Activated CD8-positive, alpha-beta memory T cell treated with anti-CD3 and anti-CD28 coated beads, Interleukin-2, amount 10 ng/mL, durations not matched to agents 7 days and 5 days (primary cell): ENCODE results near the gene BNC2. TPM values are rescaled to one million over a fixed set of nuclear protein-coding genes. Genes with fewer than 3 reads are reported as not detected.

ENCODE experiments used
- ATAC-seq: fragments of 150-1000 bp; cut with Tn5 transposase; one replicate; pipeline ENCODE4 v1.10.0; 2021; ENCODE audit warnings: moderate library complexity
- CTCF ChIA-PET: fragments of 350-600 bp; sonication (Branson Sonifier 250); formaldehyde crosslinking; loops from one replicate; lab custom pipeline; 2021; ENCODE audit warnings: antibody characterized with exemption; lab: Charles Lee
- DNase-seq: peaks from one replicate; pipeline ENCODE4 v3.0.0-alpha.2; 2020
- H3K27ac Mint-ChIP-seq: one replicate; pipeline ENCODE4 v1.8.0; 2021; ENCODE audit warnings: mild to moderate bottlenecking, mixed read lengths
- H3K27me3 Mint-ChIP-seq: one replicate; pipeline ENCODE4 v1.8.0; 2021; ENCODE audit warnings: mixed read lengths
- H3K36me3 Mint-ChIP-seq: one replicate; pipeline ENCODE4 v1.8.0; 2021; ENCODE audit warnings: mild to moderate bottlenecking, mixed read lengths
- H3K4me1 Mint-ChIP-seq: one replicate; pipeline ENCODE4 v1.8.0; 2021; ENCODE audit warnings: mixed read lengths
- H3K4me3 Mint-ChIP-seq: one replicate; pipeline ENCODE4 v1.8.0; 2021; ENCODE audit warnings: mild to moderate bottlenecking, moderate library complexity, mixed read lengths
- H3K9me3 Mint-ChIP-seq: one replicate; pipeline ENCODE4 v1.8.0; 2022; ENCODE audit warnings: low read depth, mixed read lengths
- total RNA-seq, 2 experiments: library from RNA; stranded (reverse); gene quantifications; one replicate each; pipeline ENCODE4 v1.2.3, GENCODE V29; 2021

Gene BNC2
- total RNA-seq, 2 experiments from 2014 or later: not detected

- DNase-seq (no peak), ATAC-seq (no peak)
- CTCF ChIA-PET: no interaction called here
- Mint-ChIP-seq H3K36me3 (no peaks in the 10 kb centered on the region), H3K9me3 (peaks cover 2% of the 10 kb centered on the region), H3K4me1 (no peaks in the 10 kb centered on the region), H3K27ac (no peak overlapping the region), H3K4me3 (no peak overlapping the region), H3K27me3 (no peaks in the 10 kb centered on the region)
These were observed 273.3 kb downstream of the BNC2 start for GRCh38 chr9:16597136-16597535.

GRCh38 chr9:16595227-16595626 lies 275.2 kb downstream of the BNC2 start:
- Mint-ChIP-seq H3K27me3 (no peaks in the 10 kb centered on the region), H3K36me3 (no peaks in the 10 kb centered on the region), H3K4me3 (no peak overlapping the region), H3K27ac (no peak overlapping the region), H3K9me3 (peaks cover 2% of the 10 kb centered on the region), H3K4me1 (no peaks in the 10 kb centered on the region)
- CTCF ChIA-PET: no interaction called here
- ATAC-seq: no peak
- DNase-seq: no peak

- Mint-ChIP-seq H3K4me1 (no peaks in the 10 kb centered on the region), H3K27me3 (no peaks in the 10 kb centered on the region), H3K27ac (no peak overlapping the region), H3K4me3 (no peak overlapping the region), H3K9me3 (peaks cover 2% of the 10 kb centered on the region), H3K36me3 (no peaks in the 10 kb centered on the region)
- no peak for ATAC-seq
- DNase-seq: no peak
- CTCF ChIA-PET: no interaction called here
These were observed 275.7 kb downstream of the BNC2 start for GRCh38 chr9:16594787-16595186.

- no peaks in the 10 kb centered on the region for H3K27me3 Mint-ChIP-seq
- H3K9me3 Mint-ChIP-seq: peaks cover 2% of the 10 kb centered on the region
- ATAC-seq (no peak), DNase-seq (no peak)
- CTCF ChIA-PET: no interaction called here
- H3K27ac Mint-ChIP-seq: no peak overlapping the region
- H3K4me3 Mint-ChIP-seq: no peak overlapping the region
- no peaks in the 10 kb centered on the region for H3K4me1 Mint-ChIP-seq
- no peaks in the 10 kb centered on the region for H3K36me3 Mint-ChIP-seq
These were observed 276.7 kb downstream of the BNC2 start for GRCh38 chr9:16593746-16594145.

- Mint-ChIP-seq H3K4me3 (no peak overlapping the region), H3K27me3 (no peaks in the 10 kb centered on the region), H3K4me1 (no peaks in the 10 kb centered on the region), H3K36me3 (no peaks in the 10 kb centered on the region), H3K9me3 (peaks cover 5% of the 10 kb centered on the region), H3K27ac (no peak overlapping the region)
- DNase-seq (no peak), ATAC-seq (no peak)
- CTCF ChIA-PET: no interaction called here
These were observed 279.4 kb downstream of the BNC2 start for GRCh38 chr9:16591092-16591491.

GRCh38 chr9:16585591-16585990 lies 284.9 kb downstream of the BNC2 start:
- Mint-ChIP-seq H3K9me3 (peaks cover 7% of the 10 kb centered on the region), H3K4me1 (no peaks in the 10 kb centered on the region), H3K27me3 (no peaks in the 10 kb centered on the region), H3K36me3 (no peaks in the 10 kb centered on the region), H3K4me3 (no peak overlapping the region), H3K27ac (no peak overlapping the region)
- ATAC-seq (no peak), DNase-seq (no peak)
- CTCF ChIA-PET: no interaction called here

GRCh38 chr9:16579872-16580432 lies 290.5 kb downstream of the BNC2 start:
- no peak overlapping the region for H3K4me3 Mint-ChIP-seq
- no peak overlapping the region for H3K27ac Mint-ChIP-seq
- DNase-seq (no peak), ATAC-seq (no peak)
- H3K4me1 Mint-ChIP-seq: no peaks in the 10 kb centered on the region
- H3K27me3 Mint-ChIP-seq: no peaks in the 10 kb centered on the region
- CTCF ChIA-PET: no interaction called here
- no peaks in the 10 kb centered on the region for H3K36me3 Mint-ChIP-seq
- H3K9me3 Mint-ChIP-seq: peaks cover 6% of the 10 kb centered on the region

GRCh38 chr9:16575986-16576245 lies 294.6 kb downstream of the BNC2 start:
- CTCF ChIA-PET: no interaction called here
- Mint-ChIP-seq H3K4me1 (no peaks in the 10 kb centered on the region), H3K27ac (no peak overlapping the region), H3K4me3 (no peak overlapping the region), H3K36me3 (no peaks in the 10 kb centered on the region), H3K27me3 (no peaks in the 10 kb centered on the region), H3K9me3 (peaks cover 3% of the 10 kb centered on the region)
- no peak for DNase-seq
- no peak for ATAC-seq

- CTCF ChIA-PET: no interaction called here
- Mint-ChIP-seq H3K36me3 (no peaks in the 10 kb centered on the region), H3K4me3 (no peak overlapping the region)
These were observed 295.1 kb downstream of the BNC2 start for GRCh38 chr9:16575142-16575985.

GRCh38 chr9:16572005-16572734 lies 298.3 kb downstream of the BNC2 start:
- H3K36me3 Mint-ChIP-seq: no peaks in the 10 kb centered on the region
- no peaks in the 10 kb centered on the region for H3K27me3 Mint-ChIP-seq
- CTCF ChIA-PET: no interaction called here
- ATAC-seq: no peak
- no peak for DNase-seq
- H3K27ac Mint-ChIP-seq: no peak overlapping the region
- no peak overlapping the region for H3K4me3 Mint-ChIP-seq
- H3K9me3 Mint-ChIP-seq: peaks cover 6% of the 10 kb centered on the region
- H3K4me1 Mint-ChIP-seq: no peaks in the 10 kb centered on the region

More at GRCh38 chr9:16575142-16575985, 295.1 kb downstream of the BNC2 start:
- DNase-seq: no peak
- no peak for ATAC-seq
- Mint-ChIP-seq H3K9me3 (peaks cover 3% of the 10 kb centered on the region), H3K27ac (no peak overlapping the region), H3K27me3 (no peaks in the 10 kb centered on the region), H3K4me1 (no peaks in the 10 kb centered on the region)

- Mint-ChIP-seq H3K27ac (no peak overlapping the region), H3K27me3 (no peaks in the 10 kb centered on the region), H3K4me1 (no peaks in the 10 kb centered on the region), H3K36me3 (no peaks in the 10 kb centered on the region), H3K9me3 (peaks cover 6% of the 10 kb centered on the region), H3K4me3 (no peak overlapping the region)
- no peak for ATAC-seq
- CTCF ChIA-PET: no interaction called here
- no peak for DNase-seq
These were observed 299.2 kb downstream of the BNC2 start for GRCh38 chr9:16571127-16571802.

GRCh38 chr9:16563446-16563845 lies 307.0 kb downstream of the BNC2 start:
- H3K4me3 Mint-ChIP-seq: no peak overlapping the region
- no peaks in the 10 kb centered on the region for H3K27me3 Mint-ChIP-seq

GRCh38 chr9:16561121-16561520 lies 309.3 kb downstream of the BNC2 start:
- no peak for DNase-seq
- no peak overlapping the region for H3K27ac Mint-ChIP-seq
- H3K4me1 Mint-ChIP-seq: no peaks in the 10 kb centered on the region
- H3K9me3 Mint-ChIP-seq: peaks cover 11% of the 10 kb centered on the region
- CTCF ChIA-PET: no interaction called here
- no peaks in the 10 kb centered on the region for H3K36me3 Mint-ChIP-seq
- no peaks in the 10 kb centered on the region for H3K27me3 Mint-ChIP-seq
- no peak overlapping the region for H3K4me3 Mint-ChIP-seq
- no peak for ATAC-seq

More at GRCh38 chr9:16563446-16563845, 307.0 kb downstream of the BNC2 start:
- H3K27ac Mint-ChIP-seq: no peak overlapping the region
- peaks cover 14% of the 10 kb centered on the region for H3K9me3 Mint-ChIP-seq
- H3K4me1 Mint-ChIP-seq: no peaks in the 10 kb centered on the region
- ATAC-seq (no peak), DNase-seq (no peak)
- CTCF ChIA-PET: no interaction called here
- no peaks in the 10 kb centered on the region for H3K36me3 Mint-ChIP-seq
